HCT116 (cell line): ENCODE data around the gene LSM10. TPM values are rescaled to one million over a fixed set of nuclear protein-coding genes. Genes with fewer than 3 reads are reported as not detected.
A peak's percentile ranks its signal among the peaks of the same experiment; 100 is the strongest.

Source experiments
- ATAC-seq: fragments of 200-7000 bp; cut with Tn5 transposase; 2 replicates; pipeline ENCODE4 v1.9.1; 2020; ENCODE audit warnings: mild to moderate bottlenecking, moderate library complexity
- BruUV-seq: library from RNA; stranded (reverse); fragments of 400-500 nt; replicated peaks from 2 replicates; lab custom pipeline; 2021; lab: Mats Ljungman, UMichigan
- CTCF ChIA-PET: fragments of 300-600 bp; sonication (Branson Sonifier 250); formaldehyde crosslinking; loops from one replicate; lab custom pipeline; 2021; ENCODE audit warnings: antibody characterized with exemption; lab: Charles Lee
- POLR2A ChIA-PET: fragments of 300-600, 350-600 bp; sonication (Branson Sonifier 250); formaldehyde crosslinking; loops from one replicate; lab custom pipeline; 2021; ENCODE audit warnings: antibody characterized with exemption; lab: Charles Lee
- RAD21 ChIA-PET, 2 experiments: fragments of 300-600 bp; sonication (Branson Sonifier 250); formaldehyde crosslinking; loops; one replicate each; lab custom pipeline; 2023; ENCODE audit warnings: low total read pairs in 2 of 2; ENCODE audit not compliant: uncharacterized antibody in 2 of 2, unreplicated experiment in 2 of 2, low non-redundant PET in 1 of 2; lab: Charles Lee
- DNase-seq: peaks from one replicate; pipeline ENCODE4 v3.0.0-alpha.2; 2010; ENCODE audit warnings: low read depth, low spot score
- H2AFZ ChIP-seq: fragments of 200-600 bp; shearing (Covaris generic), sonication (generic); 2 replicates; pipeline ENCODE4 v1.6.1; 2017; ENCODE audit warnings: low read depth, mixed run types, mixed read lengths, antibody characterized with exemption, low read length; ENCODE audit not compliant: poor library complexity, severe bottlenecking
- H3K27ac ChIP-seq: 2 replicates; pipeline ENCODE4 v1.5.1; 2012; ENCODE audit warnings: low read depth, low read length
- H3K27me3 ChIP-seq: fragments of 200-600 bp; sonication (generic); 2 replicates; pipeline ENCODE4 v1.6.1; 2016; ENCODE audit warnings: mixed run types, low read length, mixed read lengths; ENCODE audit not compliant: insufficient read depth
- H3K36me3 ChIP-seq, 2 experiments: fragments of 200-500 bp in 1 of 2; fragments of 200-600 bp in 1 of 2; sonication (Bioruptor generic) in 1 of 2; sonication (generic) in 1 of 2; 2 replicates each; pipeline versions ENCODE4 v1.5.1 to v1.6.1; 2014 to 2016; ENCODE audit warnings: low read length in 2 of 2, inconsistent platforms in 1 of 2, mixed read lengths in 1 of 2, mixed run types in 1 of 2; ENCODE audit not compliant: insufficient read depth in 2 of 2, control insufficient read depth in 1 of 2
- H3K4me1 ChIP-seq, 2 experiments: fragments of 200-600 bp in 1 of 2; sonication (generic) in 1 of 2; 2 replicates each; pipeline versions ENCODE4 v1.5.1 to v1.6.1; 2012 to 2017; ENCODE audit warnings: low read length in 2 of 2, inconsistent platforms in 1 of 2, mild to moderate bottlenecking in 1 of 2, mixed read lengths in 1 of 2, mixed run types in 1 of 2, moderate library complexity in 1 of 2; ENCODE audit not compliant: insufficient read depth in 2 of 2, control insufficient read depth in 1 of 2
- H3K4me2 ChIP-seq: fragments of 200-600 bp; sonication (generic); 2 replicates; pipeline ENCODE4 v1.6.1; 2017; ENCODE audit warnings: mixed run types, low read length, mixed read lengths
- H3K4me3 ChIP-seq, 2 experiments: fragments of 200-600 bp in 1 of 2; sonication (generic) in 1 of 2; replicated peaks in 1 of 2; 2 replicates each; pipeline ENCODE4 v1.5.1; 2011 to 2016; ENCODE audit warnings: low read length in 2 of 2, control low read depth in 1 of 2, low read depth in 1 of 2, mild to moderate bottlenecking in 1 of 2, mixed read lengths in 1 of 2, mixed run types in 1 of 2
- H3K79me2 ChIP-seq: fragments of 200-600 bp; sonication (generic); 2 replicates; pipeline ENCODE4 v1.6.1; 2017; ENCODE audit warnings: mild to moderate bottlenecking, mixed run types, low read length, moderate library complexity, mixed read lengths; ENCODE audit not compliant: insufficient read depth
- H3K9ac ChIP-seq: fragments of 200-600 bp; sonication (generic); 2 replicates; pipeline ENCODE4 v1.6.1; 2016; ENCODE audit warnings: low read length, mixed read lengths
- H3K9me2 ChIP-seq: fragments of 200-600 bp; sonication (generic), shearing (Covaris generic); 2 replicates; pipeline ENCODE4 v1.6.1; 2017; ENCODE audit warnings: mixed run types, mild to moderate bottlenecking, moderate library complexity; ENCODE audit not compliant: insufficient read depth
- H3K9me3 ChIP-seq, 2 experiments: fragments of 200-500 bp in 1 of 2; fragments of 200-600 bp in 1 of 2; sonication (Bioruptor generic) in 1 of 2; sonication (generic) in 1 of 2; 2 replicates each; pipeline ENCODE4 v1.6.1; 2014 to 2017; ENCODE audit warnings: low read length in 2 of 2, mixed read lengths in 2 of 2, inconsistent platforms in 1 of 2, low read depth in 1 of 2, mild to moderate bottlenecking in 1 of 2, mixed run types in 1 of 2, moderate library complexity in 1 of 2; ENCODE audit not compliant: control insufficient read depth in 1 of 2, insufficient read depth in 1 of 2
- H4K20me1 ChIP-seq: fragments of 200-600 bp; sonication (generic), shearing (Covaris generic); 2 replicates; pipeline ENCODE4 v1.6.1; 2017; ENCODE audit warnings: mixed run types, mild to moderate bottlenecking, moderate library complexity; ENCODE audit not compliant: insufficient read depth
- CBX3 ChIP-seq: IDR thresholded peaks from 2 replicates; pipeline ENCODE4 v1.6.1; 2012; ENCODE audit warnings: low read depth
- FOSL1 ChIP-seq: IDR thresholded peaks from 2 replicates; pipeline ENCODE4 v1.6.1; 2012; ENCODE audit warnings: low read depth
- RAD21 ChIP-seq: IDR thresholded peaks from 2 replicates; pipeline ENCODE4 v1.6.1; 2012; ENCODE audit warnings: low read depth, mild to moderate bottlenecking
- ZNF274 ChIP-seq: fragments of 200-500 bp; sonication (Bioruptor generic); IDR thresholded peaks from 2 replicates; pipeline ENCODE4 v1.6.1; 2014; ENCODE audit warnings: mild to moderate bottlenecking, low read depth, low read length, inconsistent platforms
- intact Hi-C: fragments of 100-400 bp; cut with micrococcal nuclease; formaldehyde crosslinking; loops from 2 replicates; pipeline ENCODE4 v1.10.0; 2022
- total RNA-seq: library from RNA; stranded (reverse); gene quantifications from one replicate; pipeline ENCODE4 v1.2.1, GENCODE V29; 2021; ENCODE audit not compliant: unreplicated experiment
- TF ChIP-seq, protein P1 (sequence below), 3 experiments: fragments of 200-600 bp in 1 of 3; sonication (generic) in 1 of 3; IDR thresholded peaks in 2 of 3; conservative IDR thresholded peaks in 1 of 3; 2 replicates each; pipeline ENCODE4 v1.5.1; 2012 to 2017; ENCODE audit warnings: low read depth in 2 of 3, low read length in 2 of 3, antibody characterized with exemption in 1 of 3, borderline replicate concordance in 1 of 3, control low read depth in 1 of 3, mild to moderate bottlenecking in 1 of 3, mixed read lengths in 1 of 3, mixed run types in 1 of 3, moderate library complexity in 1 of 3; ENCODE audit not compliant: insufficient read depth in 1 of 3

LSM10 gene
- total RNA-seq, 1 experiment from 2014 or later, result 49.5 TPM

DNA sequence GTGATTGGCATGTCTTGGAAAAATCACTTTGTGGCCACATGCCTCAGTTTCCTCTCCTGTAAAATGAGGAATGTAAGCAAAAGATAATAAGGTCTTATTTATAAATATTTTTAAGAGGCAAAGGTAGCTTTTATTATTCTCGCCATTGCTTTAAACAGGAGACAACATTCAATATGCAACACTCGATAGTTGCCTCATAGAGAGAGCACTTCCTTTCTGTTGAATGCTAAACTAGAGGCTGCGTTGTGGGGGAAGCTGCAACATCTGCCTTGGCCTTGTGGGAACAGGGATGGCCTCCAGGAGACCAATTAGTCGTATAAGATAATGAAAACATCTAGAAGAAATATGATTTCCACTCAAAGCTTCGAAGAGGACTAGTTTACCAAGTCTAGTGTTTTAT, 49.0 kb upstream of the LSM10 start:
- H4K20me1 ChIP-seq, result no peaks in the 10 kb centered on the region
- no peaks in the 10 kb centered on the region for H3K9me2 ChIP-seq
- no peaks in the 10 kb centered on the region for H3K9me3 ChIP-seq
- H3K27me3 ChIP-seq, result no peaks in the 10 kb centered on the region
- H3K27ac ChIP-seq, result no peak overlapping the region
- CTCF ChIA-PET, result no interaction called here
- DNase-seq, result no peak
- no peak for TF ChIP-seq CBX3
- TF ChIP-seq RAD21, result no peak
- no peak for TF ChIP-seq FOSL1
- H3K4me1 ChIP-seq, result peaks cover 3 to 20% of the 10 kb centered on the region in 2 experiments; a peak in 2 of 4 replicates
- H3K36me3 ChIP-seq, result no peaks in the 10 kb centered on the region
- no peak overlapping the region for H3K4me2 ChIP-seq
- H3K9ac ChIP-seq, result no peak overlapping the region
- no peak overlapping the region for H2AFZ ChIP-seq
- RAD21 ChIA-PET, result no interaction called here
- no peak for ATAC-seq
- POLR2A ChIA-PET, result no interaction called here
- no TSS peak for BruUV-seq
- H3K79me2 ChIP-seq, result no peaks in the 10 kb centered on the region
- intact Hi-C loops, result no loop called here
- H3K4me3 ChIP-seq, result no peak overlapping the region

DNA sequence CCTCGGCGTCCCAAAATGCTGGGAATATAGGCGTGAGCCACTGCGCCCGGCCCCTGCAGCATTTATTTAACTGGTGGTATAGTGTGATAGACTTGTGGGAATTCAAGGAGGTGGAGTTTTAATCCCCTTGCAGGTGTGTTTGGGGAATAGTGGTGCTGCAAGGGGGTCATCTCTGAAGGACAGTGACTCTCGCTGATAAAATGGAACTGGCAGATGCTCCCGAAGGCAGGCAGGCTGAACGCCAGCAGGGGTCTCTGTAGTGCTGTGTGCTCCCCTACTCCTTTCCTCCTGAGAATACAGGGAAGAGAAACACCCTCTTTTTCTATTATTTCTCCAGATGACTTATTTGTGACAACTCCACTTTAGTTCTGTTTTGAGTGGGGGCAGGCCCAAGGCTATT, 48.6 kb upstream of the LSM10 start:
- H3K27ac ChIP-seq, result no peak overlapping the region
- ChIA-PET POLR2A (no interaction called here), CTCF (no interaction called here), RAD21 (no interaction called here)
- no peaks in the 10 kb centered on the region for H4K20me1 ChIP-seq
- H3K4me1 ChIP-seq, result peaks cover 3 to 20% of the 10 kb centered on the region in 2 experiments; a peak in 2 of 4 replicates
- H3K9me2 ChIP-seq, result no peaks in the 10 kb centered on the region
- ATAC-seq (no peak), DNase-seq (no peak)
- TF ChIP-seq ZNF274 (no peak), FOSL1 (no peak), RAD21 (peak; percentile 61)
- TF ChIP-seq, protein P1, sequence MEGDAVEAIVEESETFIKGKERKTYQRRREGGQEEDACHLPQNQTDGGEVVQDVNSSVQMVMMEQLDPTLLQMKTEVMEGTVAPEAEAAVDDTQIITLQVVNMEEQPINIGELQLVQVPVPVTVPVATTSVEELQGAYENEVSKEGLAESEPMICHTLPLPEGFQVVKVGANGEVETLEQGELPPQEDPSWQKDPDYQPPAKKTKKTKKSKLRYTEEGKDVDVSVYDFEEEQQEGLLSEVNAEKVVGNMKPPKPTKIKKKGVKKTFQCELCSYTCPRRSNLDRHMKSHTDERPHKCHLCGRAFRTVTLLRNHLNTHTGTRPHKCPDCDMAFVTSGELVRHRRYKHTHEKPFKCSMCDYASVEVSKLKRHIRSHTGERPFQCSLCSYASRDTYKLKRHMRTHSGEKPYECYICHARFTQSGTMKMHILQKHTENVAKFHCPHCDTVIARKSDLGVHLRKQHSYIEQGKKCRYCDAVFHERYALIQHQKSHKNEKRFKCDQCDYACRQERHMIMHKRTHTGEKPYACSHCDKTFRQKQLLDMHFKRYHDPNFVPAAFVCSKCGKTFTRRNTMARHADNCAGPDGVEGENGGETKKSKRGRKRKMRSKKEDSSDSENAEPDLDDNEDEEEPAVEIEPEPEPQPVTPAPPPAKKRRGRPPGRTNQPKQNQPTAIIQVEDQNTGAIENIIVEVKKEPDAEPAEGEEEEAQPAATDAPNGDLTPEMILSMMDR (IDR thresholded peaks at IDR 0.05 in 2 of 3, conservative IDR thresholded peaks at IDR 0.05 in 1 of 3; ENCODE audit: borderline replicate concordance in 1 of 3, insufficient read depth in 1 of 3, low read depth in 2 of 3, low read length in 2 of 3), result peak; percentile 32 to 62 (median 46); a peak in 5 of 6 replicates
- H3K4me2 ChIP-seq, result no peak overlapping the region
- H3K27me3 ChIP-seq, result no peaks in the 10 kb centered on the region
- intact Hi-C loops, result no loop called here
- H3K4me3 ChIP-seq, result no peak overlapping the region
- no peaks in the 10 kb centered on the region for H3K9me3 ChIP-seq
- H3K9ac ChIP-seq, result no peak overlapping the region
- H3K79me2 ChIP-seq, result no peaks in the 10 kb centered on the region
- no TSS peak for BruUV-seq
- H2AFZ ChIP-seq, result no peak overlapping the region
- no peaks in the 10 kb centered on the region for H3K36me3 ChIP-seq
